Mucosa of descending colon (tissue), 3 donors: ENCODE data around the gene RNF17. TPM values are rescaled to one million over a fixed set of nuclear protein-coding genes. Genes with fewer than 3 reads are reported as not detected.

Experiments
- ATAC-seq: fragments of 200-7000 bp; cut with Tn5 transposase; one replicate; pipeline ENCODE4 v1.9.1; 2020; ENCODE audit warnings: mild to moderate bottlenecking, moderate library complexity
- DNase-seq, 3 donors: peaks; one replicate each; pipeline ENCODE4 v3.0.0-alpha.2; 2020
- H3K36me3 ChIP-seq: fragments of 200-600 bp; one replicate; pipeline ENCODE4 v1.8.0; 2021; ENCODE audit warnings: low read depth, mild to moderate bottlenecking
- H3K4me1 ChIP-seq: fragments of 200-600 bp; one replicate; pipeline ENCODE4 v1.8.0; 2021; ENCODE audit warnings: low read depth, mild to moderate bottlenecking
- H3K4me3 ChIP-seq: fragments of 200-600 bp; one replicate; pipeline ENCODE4 v1.8.0; 2021; ENCODE audit warnings: mild to moderate bottlenecking
- H3K9me3 ChIP-seq: fragments of 200-600 bp; one replicate; pipeline ENCODE4 v1.8.0; 2021; ENCODE audit warnings: mild to moderate bottlenecking
- CTCF ChIP-seq: fragments of 200-600 bp; IDR thresholded peaks from one replicate; pipeline ENCODE4 v1.8.0; 2022; ENCODE audit warnings: antibody characterized with exemption, mild to moderate bottlenecking
- intact Hi-C, 2 donors: fragments of 100-400 bp; cut with DNase I in 1 of 2; cut with micrococcal nuclease in 1 of 2; formaldehyde crosslinking; loops; one replicate each; pipeline versions ENCODE4 v1.11.0 to v1.11.1; 2022; cut with DNase I, micrococcal nuclease
- total RNA-seq, 3 donors: library from RNA; stranded (reverse); fragmentation: NEBNext Ultra II Directional in 2 of 3; extraction: Animal tissue kit (Norgen Biotek cat#: 25700) in 2 of 3; gene quantifications; one replicate each; pipeline versions ENCODE4 v1.2.1 to v1.2.4, GENCODE V29; 2021 to 2023
- donor health status: DM: no; HTN: no; CAD: no; lungs with moderate emphysema.
- donor health status: DM: no; HTN: no; CAD: no.
- donor health status: DM: no; HTN: yes; CAD: no.

Gene RNF17
- total RNA-seq, 3 donors from 2014 or later: not detected

GRCh38 chr13:24866488-24866887 is 102.5 kb downstream of the RNF17 start:
- intact Hi-C loops: no loop called here
- no peaks in the 10 kb centered on the region for H3K4me1 ChIP-seq
- DNase-seq (no peak), ATAC-seq (no peak)
- H3K9me3 ChIP-seq: no peaks in the 10 kb centered on the region
- no peaks in the 10 kb centered on the region for H3K36me3 ChIP-seq
- no peak for TF ChIP-seq CTCF
- no peak overlapping the region for H3K4me3 ChIP-seq

- Histone ChIP-seq H3K36me3 (no peaks in the 10 kb centered on the region), H3K4me3 (no peak overlapping the region), H3K4me1 (no peaks in the 10 kb centered on the region), H3K9me3 (no peaks in the 10 kb centered on the region)
- intact Hi-C loops: no loop called here
- ATAC-seq: no peak
- no peak for TF ChIP-seq CTCF
- DNase-seq: no peak
Measured at GRCh38 chr13:24868874-24869273, 104.9 kb downstream of the RNF17 start.

- no peaks in the 10 kb centered on the region for H3K9me3 ChIP-seq
- H3K36me3 ChIP-seq: no peaks in the 10 kb centered on the region
- H3K4me1 ChIP-seq: no peaks in the 10 kb centered on the region
- intact Hi-C loops: no loop called here
- TF ChIP-seq CTCF: no peak
- no peak overlapping the region for H3K4me3 ChIP-seq
- ATAC-seq: no peak
- DNase-seq: no peak
Measured at GRCh38 chr13:24870380-24870760, 106.4 kb downstream of the RNF17 start.

GRCh38 chr13:24875566-24875965 is 111.6 kb downstream of the RNF17 start:
- ATAC-seq (peak; percentile 66), DNase-seq (peak in 1 of 3 donors; percentile 17)
- no peaks in the 10 kb centered on the region for H3K9me3 ChIP-seq
- no peaks in the 10 kb centered on the region for H3K36me3 ChIP-seq
- H3K4me1 ChIP-seq: no peaks in the 10 kb centered on the region
- no peak for TF ChIP-seq CTCF
- intact Hi-C loops: no loop called here
- H3K4me3 ChIP-seq: no peak overlapping the region

GRCh38 chr13:24877531-24877930 is 113.6 kb downstream of the RNF17 start:
- no peak for DNase-seq
- no peak for TF ChIP-seq CTCF
- Histone ChIP-seq H3K9me3 (no peaks in the 10 kb centered on the region), H3K4me3 (no peak overlapping the region), H3K4me1 (no peaks in the 10 kb centered on the region), H3K36me3 (no peaks in the 10 kb centered on the region)
- no peak for ATAC-seq
- intact Hi-C loops: no loop called here

- ATAC-seq (no peak), DNase-seq (no peak)
- Histone ChIP-seq H3K36me3 (no peaks in the 10 kb centered on the region), H3K4me1 (no peaks in the 10 kb centered on the region), H3K9me3 (no peaks in the 10 kb centered on the region), H3K4me3 (no peak overlapping the region)
- intact Hi-C loops: no loop called here
- TF ChIP-seq CTCF: no peak
Measured at GRCh38 chr13:24878340-24878739, 114.4 kb downstream of the RNF17 start.
